H1 (cell line): ENCODE data around the gene C21orf58. TPM values are rescaled to one million over a fixed set of nuclear protein-coding genes. Genes with fewer than 3 reads are reported as not detected.
A peak's percentile ranks its signal among the peaks of the same experiment; 100 is the strongest.

Experiments used
- CTCF ChIA-PET: fragments of 300-600 bp; sonication (Branson Sonifier 250); formaldehyde crosslinking; loops from one replicate; lab custom pipeline; 2021; ENCODE audit not compliant: partially characterized antibody; lab: Charles Lee
- POLR2A ChIA-PET: fragments of 300-600 bp; sonication (Branson Sonifier 250); formaldehyde crosslinking; loops from one replicate; lab custom pipeline; 2021; ENCODE audit warnings: inconsistent platforms; ENCODE audit not compliant: partially characterized antibody; lab: Charles Lee
- DNase-seq, 2 experiments: peaks; one replicate each; pipeline versions ENCODE4 v3.0.0 to v3.0.0-alpha.2; 2010 to 2022; ENCODE audit warnings: low spot score in 2 of 2, low read depth in 1 of 2, mixed read lengths in 1 of 2
- FAIRE-seq: peaks from 2 replicates; lab custom pipeline; 2011; peaks lifted over from hg19 to GRCh38; lab: Jason Lieb, UNC
- H2AFZ ChIP-seq: 2 replicates; pipeline ENCODE4 v1.8.1; 2012; ENCODE audit warnings: low read length, inconsistent platforms
- H2AK5ac ChIP-seq: 2 replicates; pipeline ENCODE4 v1.6.1; 2013; ENCODE audit warnings: low read depth, low read length
- H2BK120ac ChIP-seq: replicated peaks from 2 replicates; pipeline ENCODE3; 2013; ENCODE audit warnings: low read depth, low read length, inconsistent platforms
- H2BK12ac ChIP-seq: 2 replicates; pipeline ENCODE4 v1.6.1; 2013; ENCODE audit warnings: low read depth, low read length
- H2BK15ac ChIP-seq: 2 replicates; pipeline ENCODE4 v1.6.1; 2013; ENCODE audit warnings: low read length
- H2BK20ac ChIP-seq: 2 replicates; pipeline ENCODE4 v1.6.1; 2013; ENCODE audit warnings: low read length
- H2BK5ac ChIP-seq: 2 replicates; pipeline ENCODE4 v1.6.1; 2013; ENCODE audit warnings: low read depth, low read length
- H3K14ac ChIP-seq: 2 replicates; pipeline ENCODE4 v1.6.1; 2013; ENCODE audit warnings: inconsistent platforms; ENCODE audit not compliant: insufficient read length
- H3K18ac ChIP-seq: 2 replicates; pipeline ENCODE4 v1.6.1; 2013; ENCODE audit warnings: low read length; ENCODE audit errors: extremely low read depth
- H3K23ac ChIP-seq: 2 replicates; pipeline ENCODE4 v1.6.1; 2013; ENCODE audit warnings: inconsistent platforms; ENCODE audit not compliant: insufficient read length
- H3K23me2 ChIP-seq: 2 replicates; pipeline ENCODE4 v1.6.1; 2013; ENCODE audit warnings: low read depth, low read length
- H3K27ac ChIP-seq: 2 replicates; pipeline ENCODE4 v1.6.1; 2011; ENCODE audit warnings: low read depth, low read length, inconsistent platforms
- H3K27me3 ChIP-seq, 4 experiments: replicated peaks in 1 of 4; 1 replicate in 1 of 4; 2 replicates in 3 of 4; pipeline versions ENCODE4 v1.6.1 to v1.8.1; 2011 to 2013; ENCODE audit warnings: low read length in 3 of 4, mild to moderate bottlenecking in 3 of 4, inconsistent platforms in 2 of 4, mixed read lengths in 2 of 4, moderate library complexity in 1 of 4; ENCODE audit not compliant: control insufficient read depth in 3 of 4, insufficient read depth in 3 of 4; ENCODE audit errors: extremely low read depth in 1 of 4
- H3K36me3 ChIP-seq, 4 experiments: 2 replicates each; pipeline versions ENCODE4 v1.6.1 to v1.8.1; 2011 to 2013; ENCODE audit warnings: mild to moderate bottlenecking in 4 of 4, low read length in 3 of 4, moderate library complexity in 2 of 4, control low read depth in 1 of 4, inconsistent platforms in 1 of 4; ENCODE audit not compliant: insufficient read depth in 4 of 4, control insufficient read depth in 2 of 4
- H3K4ac ChIP-seq: replicated peaks from 2 replicates; pipeline ENCODE3; 2013; ENCODE audit warnings: low read length, low read depth, mixed read lengths, inconsistent platforms; ENCODE audit not compliant: insufficient read length
- H3K4me1 ChIP-seq, 4 experiments: replicated peaks in 1 of 4; 1 replicate in 1 of 4; 2 replicates in 3 of 4; pipeline versions ENCODE4 v1.6.1 to v1.8.1; 2011 to 2013; ENCODE audit warnings: low read length in 3 of 4, inconsistent platforms in 2 of 4, mixed read lengths in 1 of 4; ENCODE audit not compliant: insufficient read depth in 4 of 4, control insufficient read depth in 3 of 4
- H3K4me2 ChIP-seq, 2 experiments: 2 replicates each; pipeline versions ENCODE4 v1.6.1 to v1.8.1; 2011 to 2013; ENCODE audit warnings: low read depth in 2 of 2, low read length in 2 of 2, control low read depth in 1 of 2, inconsistent platforms in 1 of 2, mild to moderate bottlenecking in 1 of 2; ENCODE audit not compliant: insufficient read depth in 1 of 2
- H3K4me3 ChIP-seq, 4 experiments: fragments of 200-600, 300-600 bp in 1 of 4; sonication (generic), shearing (Covaris generic), sonication (Bioruptor Twin) in 1 of 4; 2 replicates each; pipeline versions ENCODE4 v1.5.1 to v1.8.1; 2011 to 2016; ENCODE audit warnings: low read length in 4 of 4, low read depth in 3 of 4, control low read depth in 2 of 4, inconsistent platforms in 2 of 4, mild to moderate bottlenecking in 2 of 4, mixed read lengths in 1 of 4, moderate library complexity in 1 of 4; ENCODE audit not compliant: insufficient read depth in 2 of 4; ENCODE audit errors: extremely low read depth in 1 of 4
- H3K56ac ChIP-seq: replicated peaks from 2 replicates; pipeline ENCODE3; 2013; ENCODE audit warnings: low read depth, mild to moderate bottlenecking, mixed read lengths, low read length, inconsistent platforms; ENCODE audit not compliant: insufficient read length
- H3K79me1 ChIP-seq: 2 replicates; pipeline ENCODE4 v1.6.1; 2013; ENCODE audit warnings: low read depth, low read length, control low read depth
- H3K79me2 ChIP-seq, 2 experiments: 2 replicates each; pipeline versions ENCODE4 v1.6.1 to v1.8.1; 2012 to 2013; ENCODE audit warnings: low read length in 2 of 2, mild to moderate bottlenecking in 2 of 2, inconsistent platforms in 1 of 2; ENCODE audit not compliant: insufficient read depth in 2 of 2, control insufficient read depth in 1 of 2
- H3K9ac ChIP-seq, 4 experiments: replicated peaks in 1 of 4; 1 replicate in 1 of 4; 2 replicates in 3 of 4; pipeline versions ENCODE4 v1.6.1 to v1.8.1; 2011 to 2013; ENCODE audit warnings: low read depth in 3 of 4, low read length in 3 of 4, control low read depth in 2 of 4, mild to moderate bottlenecking in 2 of 4, moderate library complexity in 2 of 4, inconsistent platforms in 1 of 4; ENCODE audit errors: extremely low read depth in 1 of 4
- H3K9me3 ChIP-seq, 2 experiments: 2 replicates each; pipeline versions ENCODE4 v1.6.1 to v1.8.1; 2012 to 2013; ENCODE audit warnings: mild to moderate bottlenecking in 2 of 2, moderate library complexity in 2 of 2, control low read depth in 1 of 2, inconsistent platforms in 1 of 2, low read depth in 1 of 2, low read length in 1 of 2, mixed read lengths in 1 of 2; ENCODE audit not compliant: insufficient read depth in 2 of 2
- H4K20me1 ChIP-seq, 2 experiments: replicated peaks in 1 of 2; 2 replicates each; pipeline versions ENCODE3 to v1.8.1; 2011 to 2013; ENCODE audit warnings: inconsistent platforms in 2 of 2, low read length in 2 of 2, mild to moderate bottlenecking in 1 of 2; ENCODE audit not compliant: insufficient read depth in 2 of 2, control insufficient read depth in 1 of 2
- H4K5ac ChIP-seq: 2 replicates; pipeline ENCODE4 v1.6.1; 2013; ENCODE audit warnings: low read length, low read depth, mixed read lengths, inconsistent platforms; ENCODE audit not compliant: insufficient read length
- H4K8ac ChIP-seq: 2 replicates; pipeline ENCODE4 v1.8.0; 2013; ENCODE audit warnings: mild to moderate bottlenecking, moderate library complexity, low read length, inconsistent platforms; ENCODE audit not compliant: insufficient read depth; ENCODE audit errors: extremely low read depth
- H4K91ac ChIP-seq: replicated peaks from 2 replicates; pipeline ENCODE3; 2013; ENCODE audit warnings: low read length, mixed read lengths, inconsistent platforms; ENCODE audit not compliant: insufficient read length
- BRCA1 ChIP-seq: IDR thresholded peaks from 2 replicates; pipeline ENCODE4 v1.6.1; 2012; ENCODE audit warnings: low read depth, low read length, improper control_type of control experiment
- CEBPB ChIP-seq: IDR thresholded peaks from 2 replicates; pipeline ENCODE4 v1.6.1; 2012; ENCODE audit warnings: low read depth, low read length
- RAD21 ChIP-seq, 2 experiments: IDR thresholded peaks in 1 of 2; conservative IDR thresholded peaks in 1 of 2; 2 replicates each; pipeline ENCODE4 v1.6.1; 2011; ENCODE audit warnings: low read depth in 2 of 2, low read length in 2 of 2, improper control_type of control experiment in 1 of 2, inconsistent platforms in 1 of 2, mild to moderate bottlenecking in 1 of 2, moderate library complexity in 1 of 2
- RFX5 ChIP-seq: IDR thresholded peaks from 2 replicates; pipeline ENCODE4 v1.6.1; 2011; ENCODE audit warnings: low read depth, low read length, improper control_type of control experiment, borderline replicate concordance
- SAP30 ChIP-seq: fragments of 300-600 bp; sonication (generic); IDR thresholded peaks from 2 replicates; pipeline ENCODE4 v1.7.1; 2012; ENCODE audit warnings: low read length, moderate library complexity, mild to moderate bottlenecking, inconsistent platforms; ENCODE audit not compliant: insufficient read depth, insufficient replicate concordance
- SIN3A ChIP-seq, 2 experiments: IDR thresholded peaks in 1 of 2; conservative IDR thresholded peaks in 1 of 2; 2 replicates each; pipeline ENCODE4 v1.6.1; 2011 to 2012; ENCODE audit warnings: low read length in 2 of 2, improper control_type of control experiment in 1 of 2, low read depth in 1 of 2, mild to moderate bottlenecking in 1 of 2
- SP4 ChIP-seq: IDR thresholded peaks from 2 replicates; pipeline ENCODE4 v1.6.1; 2012; ENCODE audit warnings: low read length, inconsistent platforms
- WGBS, 2 experiments: shearing (Covaris generic) in 1 of 2; methylation state at CpG; one replicate each; pipeline versions ENCODE4 v1.1.6 to v1.1.7; 2013 to 2015; ENCODE audit warnings: low lambda C conversion rate in 2 of 2, mixed read lengths in 2 of 2, inconsistent platforms in 1 of 2, low coverage in 1 of 2, missing lambda C conversion rate in 1 of 2; ENCODE audit not compliant: insufficient replicate concordance in 2 of 2, insufficient coverage in 1 of 2, insufficient read length in 1 of 2; ENCODE audit errors: extremely low coverage in 1 of 2, missing lambda C conversion rate in 1 of 2; 5-methylcytosine and 5-hydroxymethylcytosine counted together
- polyA plus RNA-seq, 7 experiments: library from polyadenylated mRNA; depleted of rRNA in 3 of 7; stranded (reverse) in 5 of 7; unstranded in 2 of 7; fragments of >200 nt in 5 of 7; fragments of 200-250 nt in 2 of 7; gene quantifications; 1 replicate in 5 of 7; 2 replicates in 1 of 7; 4 replicates in 1 of 7; pipeline versions ENCODE4 v1.2.1 to v1.2.3, GENCODE V29; 2011 to 2013; ENCODE audit warnings: missing spikeins in 2 of 7, mixed read lengths in 2 of 7
- total RNA-seq: library from RNA; stranded (reverse); fragmentation: NEBNext Ultra II Directional; extraction: Animal tissue kit (Norgen Biotek cat#: 25700); gene quantifications from 2 replicates; pipeline ENCODE4 v1.2.1, GENCODE V29; 2021
- TF ChIP-seq, protein P1 (sequence below): IDR thresholded peaks from 2 replicates; pipeline ENCODE4 v1.6.1; 2011; ENCODE audit warnings: low read length, improper control_type of control experiment
- TF ChIP-seq, protein P2 (sequence below), 3 experiments: IDR thresholded peaks; 1 replicate in 2 of 3; 2 replicates in 1 of 3; pipeline versions ENCODE4 v1.5.1 to v1.6.1; 2011; ENCODE audit warnings: low read length in 3 of 3, mild to moderate bottlenecking in 3 of 3, inconsistent platforms in 2 of 3, low read depth in 1 of 3, moderate library complexity in 1 of 3; ENCODE audit not compliant: insufficient read depth in 1 of 3; ENCODE audit errors: control extremely low read depth in 1 of 3

Gene C21orf58
- total and polyA plus RNA-seq, 2 of the 8 experiments (the other 6 are each of a cell fraction or from before 2014, with no cell fraction given) = 13.8 to 26.1 TPM

DNA sequence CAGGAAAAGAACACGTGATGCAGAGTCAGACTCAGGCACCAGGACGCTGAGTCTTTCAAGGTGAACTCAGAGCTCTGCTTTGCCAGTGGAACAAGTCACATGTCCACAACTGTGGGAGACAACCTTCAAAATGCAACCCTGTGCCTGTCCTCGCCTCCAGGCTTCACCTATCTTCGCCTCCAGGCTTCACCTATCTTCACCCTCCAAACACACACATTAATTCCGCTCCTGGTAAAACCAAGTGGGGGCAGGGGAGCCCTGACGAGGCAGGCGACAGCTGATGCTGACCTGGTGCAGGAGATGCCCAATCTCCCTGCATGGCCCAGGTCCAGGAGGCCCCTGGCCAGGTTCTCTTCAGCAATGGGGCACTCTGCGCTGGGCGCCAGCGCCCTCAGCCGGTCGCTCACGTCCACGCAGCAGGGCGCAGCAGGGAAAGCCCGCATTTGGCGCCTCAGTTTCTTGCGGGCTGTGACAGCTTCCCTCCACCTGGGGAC, 67.1 kb downstream of the C21orf58 start:
- 86% methylated on average over 18 of the region's 18 CpGs; no CpG with 5 or more reads in 1 of the 2 experiments for WGBS, 2 experiments
- peak; percentile 38 to 46; a peak in 3 of 4 replicates for TF ChIP-seq RAD21 (IDR thresholded peaks at IDR 0.05 in 1 of 2, conservative IDR thresholded peaks at IDR 0.05 in 1 of 2; ENCODE audit: low read depth in 2 of 2, low read length in 2 of 2)
- TF ChIP-seq SAP30 = no peak
- no peak for TF ChIP-seq SP4
- no peak for TF ChIP-seq RFX5
- TF ChIP-seq, protein P1, sequence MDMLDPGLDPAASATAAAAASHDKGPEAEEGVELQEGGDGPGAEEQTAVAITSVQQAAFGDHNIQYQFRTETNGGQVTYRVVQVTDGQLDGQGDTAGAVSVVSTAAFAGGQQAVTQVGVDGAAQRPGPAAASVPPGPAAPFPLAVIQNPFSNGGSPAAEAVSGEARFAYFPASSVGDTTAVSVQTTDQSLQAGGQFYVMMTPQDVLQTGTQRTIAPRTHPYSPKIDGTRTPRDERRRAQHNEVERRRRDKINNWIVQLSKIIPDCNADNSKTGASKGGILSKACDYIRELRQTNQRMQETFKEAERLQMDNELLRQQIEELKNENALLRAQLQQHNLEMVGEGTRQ = no peak
- no peak for TF ChIP-seq BRCA1
- TF ChIP-seq, protein P2, sequence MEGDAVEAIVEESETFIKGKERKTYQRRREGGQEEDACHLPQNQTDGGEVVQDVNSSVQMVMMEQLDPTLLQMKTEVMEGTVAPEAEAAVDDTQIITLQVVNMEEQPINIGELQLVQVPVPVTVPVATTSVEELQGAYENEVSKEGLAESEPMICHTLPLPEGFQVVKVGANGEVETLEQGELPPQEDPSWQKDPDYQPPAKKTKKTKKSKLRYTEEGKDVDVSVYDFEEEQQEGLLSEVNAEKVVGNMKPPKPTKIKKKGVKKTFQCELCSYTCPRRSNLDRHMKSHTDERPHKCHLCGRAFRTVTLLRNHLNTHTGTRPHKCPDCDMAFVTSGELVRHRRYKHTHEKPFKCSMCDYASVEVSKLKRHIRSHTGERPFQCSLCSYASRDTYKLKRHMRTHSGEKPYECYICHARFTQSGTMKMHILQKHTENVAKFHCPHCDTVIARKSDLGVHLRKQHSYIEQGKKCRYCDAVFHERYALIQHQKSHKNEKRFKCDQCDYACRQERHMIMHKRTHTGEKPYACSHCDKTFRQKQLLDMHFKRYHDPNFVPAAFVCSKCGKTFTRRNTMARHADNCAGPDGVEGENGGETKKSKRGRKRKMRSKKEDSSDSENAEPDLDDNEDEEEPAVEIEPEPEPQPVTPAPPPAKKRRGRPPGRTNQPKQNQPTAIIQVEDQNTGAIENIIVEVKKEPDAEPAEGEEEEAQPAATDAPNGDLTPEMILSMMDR (IDR thresholded peaks at IDR 0.05; ENCODE audit: control extremely low read depth in 1 of 3, insufficient read depth in 1 of 3, low read depth in 1 of 3, low read length in 3 of 3) = peak in 2 of 3 experiments; percentile 22 to 23; a peak in 2 of 4 replicates
- no peak for TF ChIP-seq CEBPB
- TF ChIP-seq SIN3A (conservative IDR thresholded peaks at IDR 0.05 in 1 of 2, IDR thresholded peaks at IDR 0.05 in 1 of 2; ENCODE audit: low read depth in 1 of 2, low read length in 2 of 2) = no peak

More for the DNA sequence above, 67.1 kb downstream of the C21orf58 start:
- no peaks in the 10 kb centered on the region for H3K79me1 ChIP-seq
- H4K20me1 ChIP-seq = peaks cover 5 to 7% of the 10 kb centered on the region in 2 experiments
- H3K23me2 ChIP-seq = no peaks in the 10 kb centered on the region
- H3K18ac ChIP-seq = no peak overlapping the region
- no peak for FAIRE-seq
- POLR2A ChIA-PET = interaction anchor here (1.2 to 1.5 kb wide), 2 partner anchors 9 kb away, joined by 3 to 4 read pairs; no protein-coding TSS in a partner anchor
- H2BK20ac ChIP-seq = no peak overlapping the region
- no peak overlapping the region for H4K8ac ChIP-seq
- H3K79me2 ChIP-seq = no peaks in the 10 kb centered on the region
- H3K56ac ChIP-seq = no peak overlapping the region
- no peak overlapping the region for H3K23ac ChIP-seq
- H4K91ac ChIP-seq = no peak overlapping the region
- H3K9me3 ChIP-seq = no peaks in the 10 kb centered on the region
- no peak overlapping the region for H2BK120ac ChIP-seq
- CTCF ChIA-PET = interaction anchor here (0.8 to 2.3 kb wide), 5 partner anchors 11 to 104 kb away, joined by 3 to 13 read pairs (median 4); no protein-coding TSS in a partner anchor
- no peak overlapping the region for H2AK5ac ChIP-seq
- no peak for DNase-seq
- no peak overlapping the region for H3K27ac ChIP-seq
- no peak overlapping the region for H3K9ac ChIP-seq
- H2BK5ac ChIP-seq = no peak overlapping the region
- no peak overlapping the region for H4K5ac ChIP-seq
- no peak overlapping the region for H3K4me2 ChIP-seq
- peaks cover 32 to 86% (median 62%) of the 10 kb centered on the region in 4 experiments for H3K36me3 ChIP-seq
- H2BK15ac ChIP-seq = no peak overlapping the region
- no peak overlapping the region for H2BK12ac ChIP-seq
- H3K27me3 ChIP-seq = no peaks in the 10 kb centered on the region
- no peak overlapping the region for H3K14ac ChIP-seq
- H2AFZ ChIP-seq = no peak overlapping the region
- no peaks in the 10 kb centered on the region for H3K4me1 ChIP-seq
- no peak overlapping the region for H3K4ac ChIP-seq
- H3K4me3 ChIP-seq = no peak overlapping the region
